Measurements from ENCODE around the gene SRP9. TPM values are rescaled to one million over a fixed set of nuclear protein-coding genes. Genes with fewer than 3 reads are reported as not detected.

SRP9 gene
- total and polyA plus RNA-seq, 3 experiments from 2014 or later: 293 to 339 (median 339) TPM

DNA sequence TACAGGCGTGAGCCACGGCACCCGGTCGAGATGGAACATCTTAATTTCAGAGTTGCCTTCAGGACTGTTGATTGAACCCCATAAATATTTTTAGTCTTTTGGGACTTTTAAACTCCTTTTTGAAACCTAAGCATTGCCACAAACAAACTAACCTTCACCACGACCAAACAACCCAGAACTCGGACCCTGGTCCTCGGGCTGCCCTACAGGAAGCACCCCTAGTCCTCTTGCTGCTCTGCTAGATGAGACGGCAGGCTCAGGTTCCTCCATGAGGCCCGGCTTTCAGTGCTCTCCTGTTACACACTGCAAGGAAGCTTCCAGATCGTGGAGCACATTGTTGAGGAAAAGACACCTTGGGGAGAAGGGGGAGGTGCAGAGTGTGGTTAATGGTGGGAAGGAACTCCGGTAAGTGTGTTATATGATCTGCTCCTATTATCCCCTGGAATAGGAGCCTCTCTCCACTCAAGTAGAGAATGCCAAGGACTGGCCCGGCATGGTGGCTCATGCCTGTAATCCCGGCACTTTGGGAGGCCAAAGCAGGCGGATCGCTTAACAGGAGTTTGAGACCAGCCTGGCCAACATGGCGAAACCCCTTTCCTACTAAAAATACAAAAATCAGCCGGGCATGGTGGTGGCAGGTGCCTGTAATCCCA is 38.0 kb downstream of the SRP9 start:
- Mint-ChIP-seq H3K4me3 (no peak overlapping the region), H3K27me3 (no peaks in the 10 kb centered on the region), H3K36me3 (no peaks in the 10 kb centered on the region), H3K27ac (no peak overlapping the region), H3K4me1 (peaks cover under 1 to 4% (median 4%) of the 10 kb centered on the region in 3 donors), H3K9me3 (no peaks in the 10 kb centered on the region)
- Histone ChIP-seq H3K9me3 (ENCODE audit: low read length) (no peaks in the 10 kb centered on the region), H3K27me3 (ENCODE audit: insufficient read depth, low read length, poor library complexity, severe bottlenecking) (no peaks in the 10 kb centered on the region), H3K36me3 (ENCODE audit: insufficient read depth, low read length) (no peaks in the 10 kb centered on the region), H3K27ac (ENCODE audit: low read depth, low read length) (no peak overlapping the region), H3K4me1 (ENCODE audit: insufficient read depth, low read length) (no peaks in the 10 kb centered on the region), H3K4me3 (ENCODE audit: low read length) (no peak overlapping the region)
- POLR2A ChIA-PET: no interaction called here
- CTCF ChIA-PET: interaction anchor here (1.6 kb wide), 1 partner anchor 38 kb away, joined by 5 read pairs; the partner anchor contains the start of gene SRP9
- DNase-seq: no peak

DNA sequence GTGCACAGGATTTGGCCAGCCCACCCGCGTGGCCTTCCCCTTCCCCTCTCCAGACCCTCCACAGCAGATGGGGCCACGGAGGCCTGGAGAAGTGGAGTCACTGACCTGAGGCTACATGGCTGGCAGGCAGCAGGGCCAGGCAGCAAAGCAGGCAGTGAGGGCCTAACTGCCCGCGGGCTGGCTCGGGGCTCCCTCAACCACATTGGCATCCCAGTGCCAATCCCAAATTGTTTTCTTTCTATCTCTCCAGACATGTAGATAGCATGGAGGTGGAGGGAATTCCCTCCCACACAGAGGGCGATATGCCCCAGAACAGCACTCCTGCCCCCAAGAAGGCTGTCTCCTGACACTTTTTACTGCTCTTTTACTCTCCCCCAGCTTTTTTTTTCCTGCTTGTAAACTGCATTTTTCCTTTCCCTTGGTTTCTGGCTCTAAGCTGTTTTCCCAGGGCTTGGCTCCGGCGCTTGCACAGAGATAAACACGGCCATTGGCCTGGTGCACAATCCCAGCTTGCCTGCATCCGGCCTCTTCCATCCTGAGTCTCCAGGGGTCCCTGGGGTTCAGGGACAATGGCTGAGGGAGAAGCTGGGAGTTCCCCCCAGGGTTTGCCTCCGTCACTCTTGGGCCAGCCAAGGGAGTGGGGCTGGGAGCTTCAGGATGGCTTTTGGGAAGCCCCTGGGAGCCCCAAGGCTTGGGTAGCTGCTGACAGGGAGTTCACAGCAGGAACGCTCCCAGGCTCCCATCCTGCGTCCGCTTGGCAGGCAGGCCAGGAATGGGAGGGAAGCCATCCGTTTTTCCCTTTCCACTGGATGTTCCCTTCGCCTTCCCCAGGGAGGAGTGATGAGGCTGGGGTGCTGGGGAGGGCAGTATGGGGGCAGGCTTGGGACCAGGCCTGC is 39.3 kb downstream of the SRP9 start:
- Histone ChIP-seq H3K27ac (ENCODE audit: low read depth, low read length) (peak overlapping the region; percentile 4), H3K9me3 (ENCODE audit: low read length) (no peaks in the 10 kb centered on the region), H3K36me3 (ENCODE audit: insufficient read depth, low read length) (no peaks in the 10 kb centered on the region), H3K27me3 (ENCODE audit: insufficient read depth, low read length, poor library complexity, severe bottlenecking) (no peaks in the 10 kb centered on the region), H3K4me1 (ENCODE audit: insufficient read depth, low read length) (no peaks in the 10 kb centered on the region), H3K4me3 (ENCODE audit: low read length) (no peak overlapping the region)
- Mint-ChIP-seq H3K4me3 (no peak overlapping the region), H3K27ac (no peak overlapping the region), H3K36me3 (no peaks in the 10 kb centered on the region), H3K27me3 (no peaks in the 10 kb centered on the region), H3K4me1 (no peaks in the 10 kb centered on the region), H3K9me3 (no peaks in the 10 kb centered on the region)
- ChIA-PET POLR2A (no interaction called here), CTCF (interaction anchor here (1.6 kb wide), 1 partner anchor 39 kb away, joined by 5 read pairs; the partner anchor contains the start of gene SRP9)
- no peak for DNase-seq

DNA sequence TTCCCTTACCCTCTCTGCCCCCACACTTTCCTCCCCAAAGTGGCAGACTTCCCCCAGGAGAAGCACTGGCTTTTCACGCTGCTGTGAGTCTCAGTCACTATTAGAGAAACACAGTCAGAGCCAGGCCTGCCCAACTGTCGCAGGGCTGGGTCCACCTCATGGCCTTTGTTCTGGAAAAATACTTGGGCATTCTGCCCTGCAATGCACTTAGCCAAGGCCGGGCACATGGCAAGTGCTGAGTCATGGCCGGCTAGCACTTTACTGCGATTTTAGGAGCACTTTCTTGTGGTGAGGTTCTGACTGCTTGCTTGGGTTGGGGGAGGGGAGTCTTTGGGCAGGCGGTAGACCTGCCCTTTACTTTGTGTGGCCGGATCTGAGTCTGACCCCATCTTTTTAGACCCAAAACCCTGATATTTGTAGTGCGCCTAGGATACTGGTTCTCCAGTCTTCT is 40.0 kb downstream of the SRP9 start:
- ChIA-PET CTCF (no interaction called here), POLR2A (no interaction called here)
- H3K4me3 ChIP-seq (ENCODE audit: low read length): no peak overlapping the region
- no peaks in the 10 kb centered on the region for H3K4me1 ChIP-seq (ENCODE audit: insufficient read depth, low read length)
- Mint-ChIP-seq H3K27ac (no peak overlapping the region), H3K4me1 (no peaks in the 10 kb centered on the region), H3K9me3 (no peaks in the 10 kb centered on the region), H3K27me3 (no peaks in the 10 kb centered on the region), H3K4me3 (no peak overlapping the region), H3K36me3 (no peaks in the 10 kb centered on the region)
- DNase-seq: no peak
- H3K27ac ChIP-seq (ENCODE audit: low read depth, low read length): peak overlapping the region; percentile 4
- no peaks in the 10 kb centered on the region for H3K36me3 ChIP-seq (ENCODE audit: insufficient read depth, low read length)
- H3K27me3 ChIP-seq (ENCODE audit: insufficient read depth, low read length, poor library complexity, severe bottlenecking): no peaks in the 10 kb centered on the region
- no peaks in the 10 kb centered on the region for H3K9me3 ChIP-seq (ENCODE audit: low read length)

DNA sequence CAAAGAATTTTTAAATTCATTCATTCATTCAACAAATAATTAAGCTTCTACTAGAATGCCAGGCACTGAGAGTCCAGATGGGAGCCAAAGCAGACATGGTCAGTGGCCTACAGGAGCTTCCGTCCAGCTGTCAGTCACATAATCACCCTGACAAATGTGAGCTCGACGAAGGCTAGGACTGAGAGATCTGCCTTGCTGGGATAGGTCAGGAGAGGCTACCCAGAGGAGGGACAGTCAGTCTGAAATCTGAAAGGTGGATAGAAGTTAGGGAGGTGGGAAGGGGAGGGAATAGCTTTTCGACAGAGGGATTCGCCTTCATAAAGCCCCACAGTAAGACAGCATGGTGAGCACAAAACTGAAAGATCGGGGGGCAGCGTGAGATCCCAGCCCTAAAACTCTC is 40.6 kb downstream of the SRP9 start:
- H3K4me1 Mint-ChIP-seq: no peaks in the 10 kb centered on the region
- CTCF ChIA-PET: no interaction called here
- no peaks in the 10 kb centered on the region for H3K36me3 Mint-ChIP-seq
- H3K4me3 Mint-ChIP-seq: no peak overlapping the region
- H3K27ac Mint-ChIP-seq: no peak overlapping the region
- Histone ChIP-seq H3K27ac (ENCODE audit: low read depth, low read length) (no peak overlapping the region), H3K4me1 (ENCODE audit: insufficient read depth, low read length) (no peaks in the 10 kb centered on the region), H3K9me3 (ENCODE audit: low read length) (no peaks in the 10 kb centered on the region), H3K36me3 (ENCODE audit: insufficient read depth, low read length) (no peaks in the 10 kb centered on the region), H3K4me3 (ENCODE audit: low read length) (no peak overlapping the region), H3K27me3 (ENCODE audit: insufficient read depth, low read length, poor library complexity, severe bottlenecking) (no peaks in the 10 kb centered on the region)
- no peak for DNase-seq
- no peaks in the 10 kb centered on the region for H3K9me3 Mint-ChIP-seq
- H3K27me3 Mint-ChIP-seq: no peaks in the 10 kb centered on the region
- POLR2A ChIA-PET: interaction anchor here (0.6 kb wide), 1 partner anchor 26 kb away, joined by 7 read pairs; no protein-coding TSS in a partner anchor

DNA sequence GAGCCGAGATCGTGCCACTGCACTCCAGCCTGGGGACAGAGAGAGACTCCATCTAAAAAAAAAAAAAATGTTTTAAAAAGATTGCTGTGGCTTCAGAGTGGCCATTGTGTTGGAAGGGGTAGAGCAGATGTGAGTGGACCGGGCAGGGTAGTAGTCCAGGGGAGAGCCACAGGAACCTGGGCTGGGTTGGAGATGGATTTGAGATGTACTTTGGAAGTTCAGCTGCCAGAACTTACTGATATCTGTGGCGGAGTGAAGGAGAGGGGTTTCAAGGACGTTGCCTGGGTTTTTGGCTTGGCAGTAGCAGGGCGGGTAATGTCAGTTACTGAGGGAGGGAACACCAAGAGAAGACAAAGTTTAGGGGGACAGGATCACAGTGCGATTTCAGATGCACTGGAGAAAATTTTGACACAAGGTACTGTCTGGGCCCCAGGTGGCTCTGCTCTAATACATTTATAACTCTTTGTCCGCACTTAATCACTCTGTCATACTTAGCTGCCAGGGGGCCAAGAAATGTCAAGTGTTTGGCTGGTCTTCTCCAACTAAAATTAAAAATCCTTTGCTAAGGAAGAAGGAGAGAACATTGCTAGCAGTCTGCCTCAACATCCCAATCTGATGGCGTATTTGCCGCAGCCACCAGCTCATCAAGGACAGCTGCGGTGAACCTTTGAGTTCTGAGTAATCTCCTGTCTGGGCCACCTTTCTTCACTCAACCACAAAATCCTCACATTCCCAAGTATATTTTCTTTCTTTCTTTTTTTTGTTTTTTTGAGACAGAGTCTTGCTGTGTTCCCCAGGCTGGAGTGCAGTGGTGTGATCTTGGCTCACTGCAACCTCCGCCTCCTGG is 41.9 kb downstream of the SRP9 start:
- Histone ChIP-seq H3K4me1 (ENCODE audit: insufficient read depth, low read length) (no peaks in the 10 kb centered on the region), H3K4me3 (ENCODE audit: low read length) (no peak overlapping the region), H3K27ac (ENCODE audit: low read depth, low read length) (no peak overlapping the region), H3K9me3 (ENCODE audit: low read length) (no peaks in the 10 kb centered on the region), H3K36me3 (ENCODE audit: insufficient read depth, low read length) (no peaks in the 10 kb centered on the region), H3K27me3 (ENCODE audit: insufficient read depth, low read length, poor library complexity, severe bottlenecking) (no peaks in the 10 kb centered on the region)
- no peaks in the 10 kb centered on the region for H3K9me3 Mint-ChIP-seq
- no peaks in the 10 kb centered on the region for H3K36me3 Mint-ChIP-seq
- ChIA-PET POLR2A (no interaction called here), CTCF (no interaction called here)
- no peak overlapping the region for H3K4me3 Mint-ChIP-seq
- no peak overlapping the region for H3K27ac Mint-ChIP-seq
- H3K27me3 Mint-ChIP-seq: no peaks in the 10 kb centered on the region
- no peaks in the 10 kb centered on the region for H3K4me1 Mint-ChIP-seq
- DNase-seq: no peak

DNA sequence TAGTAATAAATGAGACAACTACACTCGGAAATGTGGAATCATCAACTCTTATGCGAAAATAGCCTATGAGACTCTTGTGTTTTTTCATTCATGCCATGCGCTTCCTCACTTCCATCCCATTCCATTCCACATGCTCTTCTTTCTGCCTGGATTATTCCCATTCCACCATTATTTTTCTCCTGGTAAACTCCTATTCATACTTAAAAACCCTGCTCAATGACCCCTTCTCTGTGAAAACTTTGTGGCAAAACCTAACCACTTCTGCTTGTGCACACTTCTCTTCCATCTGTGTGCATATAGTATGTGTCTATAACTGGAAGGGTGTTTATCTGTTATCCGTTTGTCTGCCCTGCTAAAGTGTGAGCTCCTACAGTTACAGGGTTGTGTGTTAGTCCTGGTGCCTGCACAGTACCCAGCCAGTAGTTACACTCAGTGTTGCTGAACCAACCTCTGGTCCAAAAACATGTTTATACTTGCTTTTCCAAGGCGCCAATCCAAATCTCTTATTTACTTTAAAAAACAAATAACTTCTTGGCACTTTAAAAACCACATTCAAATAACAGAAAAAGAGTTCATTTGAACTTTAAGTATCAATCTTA is 43.0 kb downstream of the SRP9 start:
- Histone ChIP-seq H3K4me3 (ENCODE audit: low read length) (no peak overlapping the region), H3K36me3 (ENCODE audit: insufficient read depth, low read length) (no peaks in the 10 kb centered on the region), H3K27ac (ENCODE audit: low read depth, low read length) (no peak overlapping the region), H3K27me3 (ENCODE audit: insufficient read depth, low read length, poor library complexity, severe bottlenecking) (no peaks in the 10 kb centered on the region), H3K9me3 (ENCODE audit: low read length) (no peaks in the 10 kb centered on the region), H3K4me1 (ENCODE audit: insufficient read depth, low read length) (no peaks in the 10 kb centered on the region)
- H3K4me3 Mint-ChIP-seq: no peak overlapping the region
- no peak overlapping the region for H3K27ac Mint-ChIP-seq
- no peaks in the 10 kb centered on the region for H3K27me3 Mint-ChIP-seq
- H3K4me1 Mint-ChIP-seq: no peaks in the 10 kb centered on the region
- ChIA-PET POLR2A (no interaction called here), CTCF (no interaction called here)
- no peaks in the 10 kb centered on the region for H3K9me3 Mint-ChIP-seq
- H3K36me3 Mint-ChIP-seq: no peaks in the 10 kb centered on the region
- DNase-seq: no peak

DNA sequence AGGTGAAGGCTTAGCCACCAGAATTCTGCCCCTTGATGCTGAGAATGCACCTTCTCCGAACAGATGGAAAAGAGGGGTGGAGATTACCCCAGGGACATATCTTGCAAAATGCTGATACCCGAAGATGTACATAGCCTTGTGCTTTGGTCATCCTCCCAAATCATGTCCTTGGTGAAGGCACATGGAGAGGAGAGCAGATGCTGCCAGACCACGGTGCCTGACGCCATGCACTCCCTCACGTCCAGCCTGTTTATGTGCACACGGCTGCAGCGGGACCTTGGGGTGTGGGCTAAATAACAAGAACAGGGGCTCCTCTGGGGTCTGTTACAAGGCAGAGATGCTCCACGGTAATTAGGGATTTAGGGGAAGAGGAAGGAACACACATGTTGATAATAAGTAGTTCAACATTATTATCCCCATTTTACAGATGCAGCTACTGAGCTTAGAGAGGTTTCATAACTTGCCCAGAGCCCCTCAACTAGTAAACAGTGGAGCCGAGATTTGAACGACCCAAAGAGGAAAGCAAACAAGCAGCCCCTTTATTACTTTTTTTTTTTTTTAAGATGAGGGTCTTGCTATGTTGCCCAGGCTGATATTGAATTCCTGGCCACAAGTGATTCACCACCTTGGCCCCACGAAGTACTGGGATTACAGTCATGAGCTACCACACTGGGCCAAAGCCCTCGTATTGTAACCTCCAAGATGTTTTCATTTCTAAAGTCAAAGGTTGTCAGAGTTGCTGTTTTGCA is 45.2 kb downstream of the SRP9 start:
- Mint-ChIP-seq H3K4me1 (no peaks in the 10 kb centered on the region), H3K9me3 (no peaks in the 10 kb centered on the region), H3K27ac (no peak overlapping the region), H3K27me3 (no peaks in the 10 kb centered on the region), H3K36me3 (no peaks in the 10 kb centered on the region), H3K4me3 (no peak overlapping the region)
- no peak for DNase-seq
- CTCF ChIA-PET: interaction anchor here (0.7 kb wide), 1 partner anchor 502 kb away, joined by 3 read pairs; no protein-coding TSS in a partner anchor
- H3K27me3 ChIP-seq (ENCODE audit: insufficient read depth, low read length, poor library complexity, severe bottlenecking): no peaks in the 10 kb centered on the region
- H3K4me3 ChIP-seq (ENCODE audit: low read length): no peak overlapping the region
- H3K36me3 ChIP-seq (ENCODE audit: insufficient read depth, low read length): no peaks in the 10 kb centered on the region
- H3K4me1 ChIP-seq (ENCODE audit: insufficient read depth, low read length): no peaks in the 10 kb centered on the region
- no peak overlapping the region for H3K27ac ChIP-seq (ENCODE audit: low read depth, low read length)
- no peaks in the 10 kb centered on the region for H3K9me3 ChIP-seq (ENCODE audit: low read length)
- POLR2A ChIA-PET: no interaction called here

Data from CD8-positive, alpha-beta memory T cell (primary cell).